GM12872 (cell line): ENCODE results near the gene LDLRAD3.

ENCODE experiments used
- TF ChIP-seq, protein P1 (sequence below): IDR thresholded peaks from 3 replicates; pipeline ENCODE4 v1.5.1; 2011; ENCODE audit warnings: low read depth, mild to moderate bottlenecking, low read length, moderate library complexity; ENCODE audit not compliant: insufficient read depth

LDLRAD3 gene

DNA sequence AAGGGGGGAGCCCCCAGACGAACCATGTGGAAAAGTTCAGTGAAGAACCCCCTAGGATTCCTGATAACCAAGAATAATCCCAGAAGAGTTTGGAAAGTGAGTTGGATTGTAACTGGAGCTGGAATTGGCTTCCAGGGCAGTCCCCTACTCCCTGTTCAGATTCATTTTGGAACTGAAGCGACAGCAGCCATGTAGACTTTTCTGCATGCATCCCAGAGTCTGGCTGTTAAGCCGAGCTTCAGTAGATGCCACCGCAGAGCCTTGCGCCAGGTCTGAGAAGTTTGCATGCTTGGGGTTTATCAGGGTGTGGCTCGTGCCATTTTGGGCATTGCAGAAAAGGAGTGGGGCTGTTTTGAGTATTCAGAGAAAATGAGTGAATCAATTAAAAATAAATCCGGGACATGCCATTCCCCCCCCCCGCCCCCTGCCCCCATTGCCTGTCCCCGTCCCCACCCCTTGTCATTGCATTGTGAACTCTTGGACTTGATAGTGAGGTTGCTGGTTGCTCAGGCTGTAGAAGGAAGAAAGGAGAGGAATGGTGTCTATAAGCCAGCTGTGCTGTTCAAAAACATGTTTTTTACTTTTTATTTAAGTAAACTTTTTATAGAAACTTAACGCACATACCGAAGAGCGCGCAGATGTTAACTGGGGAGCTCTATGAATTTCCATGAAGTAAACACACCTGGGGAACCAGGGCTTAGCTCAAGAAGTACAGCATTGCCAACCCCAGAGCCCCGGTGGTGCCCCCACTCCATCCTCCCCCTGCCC lies 71.2 kb downstream of the LDLRAD3 start:
- TF ChIP-seq, protein P1, sequence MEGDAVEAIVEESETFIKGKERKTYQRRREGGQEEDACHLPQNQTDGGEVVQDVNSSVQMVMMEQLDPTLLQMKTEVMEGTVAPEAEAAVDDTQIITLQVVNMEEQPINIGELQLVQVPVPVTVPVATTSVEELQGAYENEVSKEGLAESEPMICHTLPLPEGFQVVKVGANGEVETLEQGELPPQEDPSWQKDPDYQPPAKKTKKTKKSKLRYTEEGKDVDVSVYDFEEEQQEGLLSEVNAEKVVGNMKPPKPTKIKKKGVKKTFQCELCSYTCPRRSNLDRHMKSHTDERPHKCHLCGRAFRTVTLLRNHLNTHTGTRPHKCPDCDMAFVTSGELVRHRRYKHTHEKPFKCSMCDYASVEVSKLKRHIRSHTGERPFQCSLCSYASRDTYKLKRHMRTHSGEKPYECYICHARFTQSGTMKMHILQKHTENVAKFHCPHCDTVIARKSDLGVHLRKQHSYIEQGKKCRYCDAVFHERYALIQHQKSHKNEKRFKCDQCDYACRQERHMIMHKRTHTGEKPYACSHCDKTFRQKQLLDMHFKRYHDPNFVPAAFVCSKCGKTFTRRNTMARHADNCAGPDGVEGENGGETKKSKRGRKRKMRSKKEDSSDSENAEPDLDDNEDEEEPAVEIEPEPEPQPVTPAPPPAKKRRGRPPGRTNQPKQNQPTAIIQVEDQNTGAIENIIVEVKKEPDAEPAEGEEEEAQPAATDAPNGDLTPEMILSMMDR: no peak

DNA sequence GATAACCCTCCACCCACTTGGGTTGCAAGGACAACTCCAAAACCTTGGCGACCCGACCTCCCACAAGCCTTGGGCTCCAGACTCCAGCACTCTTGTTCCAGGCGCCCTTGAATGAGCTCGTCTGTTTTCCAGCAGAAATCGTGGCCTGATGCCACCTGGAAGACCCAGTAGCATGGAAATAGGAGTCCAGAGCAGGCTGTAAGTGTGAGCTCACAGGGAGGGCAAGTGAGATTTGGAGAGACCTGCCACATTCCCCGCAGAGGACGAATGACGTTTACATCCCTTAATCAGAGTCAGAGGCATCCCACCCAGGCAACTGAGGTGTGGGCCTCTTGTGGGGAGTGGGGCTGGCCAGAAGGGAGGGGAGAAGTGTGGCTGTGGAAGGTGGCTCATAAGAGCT lies 71.9 kb downstream of the LDLRAD3 start:
- TF ChIP-seq, protein P1: no peak

DNA sequence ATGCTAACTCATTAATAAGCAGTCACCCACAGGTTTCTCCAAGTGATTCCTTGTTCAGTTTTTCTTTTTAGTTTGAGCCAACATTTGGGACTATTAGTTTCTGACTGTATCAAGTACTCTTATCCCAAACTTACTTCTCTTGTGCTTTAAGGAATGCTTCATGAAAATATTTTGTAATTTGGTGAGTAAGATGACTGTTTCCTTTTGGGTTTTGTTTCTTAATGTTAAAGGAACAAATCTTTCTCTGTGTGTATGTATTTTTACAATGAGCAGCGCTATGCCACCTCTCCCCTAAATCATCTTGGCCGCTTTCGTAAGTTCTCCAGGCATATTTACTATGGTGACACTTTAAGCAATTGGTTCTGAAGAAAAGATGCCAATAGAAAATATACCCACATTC lies 72.4 kb downstream of the LDLRAD3 start:
- TF ChIP-seq, protein P1: no peak

DNA sequence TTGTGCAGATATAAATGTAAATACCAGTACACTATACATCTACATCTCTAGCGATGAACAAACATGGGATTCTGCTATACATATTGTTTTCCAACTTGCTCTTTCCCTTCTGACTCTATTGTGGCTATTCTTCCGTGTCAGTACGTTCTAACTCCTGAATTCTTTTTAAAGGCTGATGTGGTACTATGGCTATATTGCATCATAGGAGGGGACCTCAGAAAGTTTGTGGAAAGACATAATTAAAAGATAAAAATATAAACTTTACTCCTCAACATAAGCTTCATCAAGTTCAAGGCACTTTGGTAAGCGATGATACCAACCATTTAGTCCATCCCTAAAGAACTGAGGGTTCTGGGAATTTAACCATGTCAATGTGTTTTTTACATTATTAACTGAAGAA lies 72.8 kb downstream of the LDLRAD3 start:
- TF ChIP-seq, protein P1: no peak

DNA sequence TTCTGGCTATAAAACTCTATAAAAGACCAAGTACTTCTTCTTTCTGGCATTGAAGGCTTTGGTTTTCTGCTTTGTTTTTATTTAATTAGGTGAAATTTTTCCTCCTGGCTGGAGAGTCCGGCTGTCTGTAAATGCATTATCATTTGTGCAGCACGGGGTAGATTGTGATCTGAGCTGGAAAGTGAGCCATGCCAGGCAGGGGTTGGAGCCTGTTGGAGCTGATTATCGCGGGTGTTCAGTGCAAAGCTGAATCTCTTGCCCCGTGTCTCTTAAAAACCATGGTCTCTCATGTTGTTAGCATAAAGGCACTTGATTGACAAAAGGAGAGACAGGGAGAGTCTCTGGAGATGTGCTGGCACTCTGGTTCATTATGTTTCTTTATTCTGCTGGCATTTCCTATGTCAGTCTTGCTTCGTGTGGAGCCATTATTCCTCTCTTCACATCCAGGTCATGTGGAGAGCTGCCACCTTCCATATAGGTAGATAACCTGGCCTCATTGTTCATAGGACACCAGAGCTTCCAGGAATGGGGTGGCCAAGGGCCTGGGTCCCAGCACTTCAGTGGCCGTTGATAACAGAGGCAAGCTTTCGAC lies 75.2 kb downstream of the LDLRAD3 start:
- TF ChIP-seq, protein P1: no peak

DNA sequence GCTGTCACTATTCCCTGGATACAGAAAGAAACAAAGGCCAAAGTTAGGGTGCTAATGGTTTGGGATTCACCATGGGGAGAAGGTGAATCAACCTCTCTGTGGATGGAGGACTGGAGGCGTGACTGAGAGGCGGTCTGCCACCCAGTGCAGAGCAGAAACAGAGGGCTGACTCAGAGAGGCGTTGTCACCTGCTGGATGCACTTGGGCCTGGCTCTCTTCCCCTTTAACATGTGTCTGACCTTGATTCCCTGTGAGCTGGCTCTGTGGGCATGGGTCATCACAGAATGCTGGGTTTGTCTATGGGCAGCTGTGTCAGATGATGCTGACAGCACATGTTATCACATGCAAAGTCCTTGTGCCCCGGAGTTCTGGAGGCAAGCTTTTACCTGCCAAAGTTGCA lies 75.9 kb downstream of the LDLRAD3 start:
- TF ChIP-seq, protein P1: no peak

DNA sequence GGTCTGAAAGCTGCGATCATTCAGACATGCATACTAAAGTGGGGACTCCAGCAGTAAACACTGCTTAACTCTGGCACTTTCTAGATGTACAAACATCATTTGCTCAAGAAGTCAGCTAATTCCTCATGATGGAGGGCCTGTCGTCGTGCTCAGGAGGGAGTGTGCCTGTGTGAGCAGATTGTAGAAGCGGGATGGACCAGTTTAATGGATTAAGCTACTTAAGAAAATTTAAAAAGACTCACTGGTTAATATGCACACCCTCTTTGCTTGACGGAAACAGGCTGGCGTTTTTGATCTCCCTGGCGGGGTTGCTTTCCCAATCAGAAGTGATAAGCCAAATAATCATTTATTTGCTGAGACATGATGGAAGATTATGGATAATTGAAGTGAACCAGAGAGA lies 79.0 kb downstream of the LDLRAD3 start:
- TF ChIP-seq, protein P1: no peak
